Right renal pelvis (tissue), 4 donors: Measurements from ENCODE around the gene MITD1. TPM values are rescaled to one million over a fixed set of nuclear protein-coding genes. Genes with fewer than 3 reads are reported as not detected.
"Not testable (repeated sequence)": the region's sequence is repeated elsewhere in the genome, so short reads cannot be mapped to it uniquely, and the experiment has no call there.

Source experiments
- DNase-seq, 4 donors: peaks; one replicate each; pipeline ENCODE4 v3.0.0-alpha.2; 2013; ENCODE audit warnings: low read depth in 4 of 4, low spot score in 3 of 4, missing footprints in 1 of 4
- polyA plus RNA-seq, 4 donors: library from polyadenylated mRNA; unstranded; fragments of 120-200 nt; gene quantifications; one replicate each; pipeline ENCODE4 v1.2.1, GENCODE V29; 2013; ENCODE audit not compliant: insufficient read length in 4 of 4

MITD1 gene
- polyA plus RNA-seq, 4 donors = 44.4 to 52.6 (median 51.4) TPM

GRCh38 chr2:99156891-99157290 lies 24.0 kb downstream of the MITD1 start:
- DNase-seq = no peak

- DNase-seq = peak; percentile 84 to 87 (median 84)
These were observed 26.0 kb downstream of the MITD1 start, which contains the start of the genes LIPT1 and TSGA10 for GRCh38 chr2:99154643-99155536. TSS of gene LIPT1 (plus strand) at chr2:99154967. CDS start at chr2:99161958, 6,991 bp downstream. TSS of gene TSGA10 (minus strand) at chr2:99154942. CDS start at chr2:99109439, 45,503 bp downstream.

- no peak for DNase-seq
These were observed 26.8 kb downstream of the MITD1 start for GRCh38 chr2:99153921-99154604.

GRCh38 chr2:99152199-99152895 lies 28.5 kb downstream of the MITD1 start:
- no peak for DNase-seq

- no peak for DNase-seq
These were observed 30.2 kb downstream of the MITD1 start for GRCh38 chr2:99150706-99151105.

- DNase-seq = peak; percentile 82 to 91 (median 88)
These were observed 39.4 kb downstream of the MITD1 start, which contains the start of gene C2orf15 for GRCh38 chr2:99141110-99142108. TSS of gene C2orf15 (plus strand) at chr2:99141707. CDS start at chr2:99150559, 8,852 bp downstream.

- DNase-seq = no peak
These were observed 40.1 kb downstream of the MITD1 start for GRCh38 chr2:99140860-99141109.

GRCh38 chr2:99140056-99140859 lies 40.6 kb downstream of the MITD1 start:
- DNase-seq = no peak

- no peak for DNase-seq
These were observed 41.9 kb downstream of the MITD1 start for GRCh38 chr2:99139003-99139402.

- DNase-seq = not testable (repeated sequence)
These were observed 45.8 kb downstream of the MITD1 start for GRCh38 chr2:99135044-99135556.

GRCh38 chr2:99127981-99128380 lies 52.9 kb downstream of the MITD1 start:
- no peak for DNase-seq

Other genes with a start within 250 kb of the MITD1 start
- gene CRACDL, start 244.8 kb downstream of the MITD1 start, polyA plus RNA-seq = 1 to 10 TPM; 2.9 to 3.5 (median 3.2) TPM
- 10 to 100 TPM in 3 of 4 donors, 1 to 10 TPM in 1; 9.9 to 13.9 (median 12.7) TPM for gene C2orf15, start 39.4 kb downstream of the MITD1 start, polyA plus RNA-seq
- 10 to 100 TPM; 11.2 to 16.7 (median 12.5) TPM for gene TSGA10, start 26.1 kb downstream of the MITD1 start, polyA plus RNA-seq
- 10 to 100 TPM; 12.1 to 16.7 (median 15.2) TPM for gene LIPT1, start 26.1 kb downstream of the MITD1 start, polyA plus RNA-seq
- 10 to 100 TPM; 49.3 to 59.5 (median 56.3) TPM for gene MRPL30, start 126 bp upstream of the MITD1 start, polyA plus RNA-seq
- gene LYG2, start 74.6 kb upstream of the MITD1 start, polyA plus RNA-seq = under 1 TPM in 3 of 4 donors, not detected in 1; 0.19 to 0.43 (median 0.19) TPM
- gene LYG1, start 120.1 kb upstream of the MITD1 start, polyA plus RNA-seq = 1 to 10 TPM; 2.7 to 5.6 (median 3.1) TPM
- 10 to 100 TPM; 39.2 to 46.3 (median 43.9) TPM for gene TXNDC9, start 155.3 kb upstream of the MITD1 start, polyA plus RNA-seq
- gene EIF5B, start 156.3 kb upstream of the MITD1 start, polyA plus RNA-seq = 10 to 100 TPM; 56.5 to 76.6 (median 69.9) TPM